ENCODE measurements around the gene IFT43. TPM values are rescaled to one million over a fixed set of nuclear protein-coding genes. Genes with fewer than 3 reads are reported as not detected.

IFT43 gene
- total and polyA plus RNA-seq, 9 of the 15 experiments (the other 6 are each of a cell fraction or from before 2014, with no cell fraction given), result 4.9 to 12.8 (median 8.0) TPM

DNA sequence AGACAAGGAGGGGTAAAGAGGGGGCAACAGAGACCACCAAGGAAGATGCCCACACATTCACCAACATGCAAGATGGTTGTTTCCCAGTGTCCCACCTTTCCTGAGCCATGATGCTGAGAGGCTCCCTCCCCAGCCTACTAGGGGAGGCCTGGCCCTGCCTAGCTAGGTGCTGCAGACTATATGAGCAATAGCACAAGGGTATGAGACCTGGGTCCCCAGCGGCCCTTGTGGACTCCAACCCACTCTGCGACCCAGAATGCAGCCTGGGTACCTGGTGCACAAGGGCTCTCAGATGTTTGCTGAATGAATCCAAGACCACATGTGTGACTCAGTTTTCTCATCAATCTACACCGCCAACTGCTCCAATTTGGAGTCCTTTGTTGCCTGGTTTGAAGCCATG lies 17.7 kb upstream of the IFT43 start (continued):
- TF ChIP-seq NR2F6 (CRISPR knock-in tag; IDR thresholded peaks at IDR 0.05) (no peak), SIN3A (IDR thresholded peaks at IDR 0.05; ENCODE audit: borderline replicate concordance in 2 of 2, control insufficient read depth in 1 of 2, low read depth in 2 of 2, low read length in 2 of 2) (no peak), ZZZ3 (IDR thresholded peaks at IDR 0.05) (no peak), ZNF174 (CRISPR knock-in tag; IDR thresholded peaks at IDR 0.05) (no peak), ZNF589 (CRISPR knock-in tag; IDR thresholded peaks at IDR 0.05; ENCODE audit: low read depth) (no peak), ZNF23 (CRISPR knock-in tag; IDR thresholded peaks at IDR 0.05) (no peak), CCAR2 (IDR thresholded peaks at IDR 0.05; ENCODE audit: low read depth, low read length) (no peak), MTF1 (CRISPR knock-in tag; IDR thresholded peaks at IDR 0.05; ENCODE audit: borderline replicate concordance) (no peak), CBX2 (IDR thresholded peaks at IDR 0.05; ENCODE audit: insufficient read depth, low read length, poor library complexity, severe bottlenecking) (no peak), ZNF431 (CRISPR knock-in tag; IDR thresholded peaks at IDR 0.05) (no peak)
- TF ChIP-seq, protein P1, sequence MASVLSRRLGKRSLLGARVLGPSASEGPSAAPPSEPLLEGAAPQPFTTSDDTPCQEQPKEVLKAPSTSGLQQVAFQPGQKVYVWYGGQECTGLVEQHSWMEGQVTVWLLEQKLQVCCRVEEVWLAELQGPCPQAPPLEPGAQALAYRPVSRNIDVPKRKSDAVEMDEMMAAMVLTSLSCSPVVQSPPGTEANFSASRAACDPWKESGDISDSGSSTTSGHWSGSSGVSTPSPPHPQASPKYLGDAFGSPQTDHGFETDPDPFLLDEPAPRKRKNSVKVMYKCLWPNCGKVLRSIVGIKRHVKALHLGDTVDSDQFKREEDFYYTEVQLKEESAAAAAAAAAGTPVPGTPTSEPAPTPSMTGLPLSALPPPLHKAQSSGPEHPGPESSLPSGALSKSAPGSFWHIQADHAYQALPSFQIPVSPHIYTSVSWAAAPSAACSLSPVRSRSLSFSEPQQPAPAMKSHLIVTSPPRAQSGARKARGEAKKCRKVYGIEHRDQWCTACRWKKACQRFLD (CRISPR knock-in tag; IDR thresholded peaks at IDR 0.05), result no peak

DNA sequence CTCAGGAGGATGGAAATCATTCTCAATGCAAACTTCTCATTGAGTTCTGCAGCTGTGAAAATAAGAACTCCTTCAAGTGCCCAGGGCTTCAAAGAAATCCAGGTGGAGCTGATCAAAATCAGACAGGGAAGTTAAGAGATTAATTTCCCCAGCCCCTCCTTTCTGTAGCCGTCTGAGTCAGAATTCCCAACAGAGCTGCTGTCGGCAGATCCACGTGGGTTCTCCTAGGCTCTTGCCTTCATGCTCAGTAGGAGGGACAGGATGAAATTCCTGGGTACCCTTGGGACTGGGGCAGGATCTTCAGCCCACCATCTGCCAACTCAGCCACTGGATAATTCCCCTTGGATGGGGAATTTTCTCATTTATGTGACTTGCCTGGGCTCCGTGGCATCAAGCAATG lies 17.1 kb upstream of the IFT43 start:
- Histone ChIP-seq H3K36me3 (ENCODE audit: control insufficient read depth, insufficient read depth, low read length) (no peaks in the 10 kb centered on the region), H4K20me1 (replicated peaks; ENCODE audit: control insufficient read depth, insufficient read depth, low read length) (no peaks in the 10 kb centered on the region), H3K79me2 (ENCODE audit: control insufficient read depth, insufficient read depth, low read length) (no peaks in the 10 kb centered on the region), H3K9ac (ENCODE audit: insufficient read depth in 1 of 2, low read depth in 2 of 2, low read length in 2 of 2) (no peak overlapping the region), H3K27ac (ENCODE audit: extremely low read depth, low read depth, low read length) (no peak overlapping the region), H3K27me3 (ENCODE audit: control insufficient read depth in 2 of 2, insufficient read depth in 2 of 2, low read length in 2 of 2) (no peaks in the 10 kb centered on the region), H3K9me3 (replicated peaks; ENCODE audit: control insufficient read depth, insufficient read depth, low read depth, low read length) (no peaks in the 10 kb centered on the region), H3K4me2 (ENCODE audit: insufficient read depth, low read length) (no peak overlapping the region), H2AFZ (ENCODE audit: low read depth, low read length) (no peak overlapping the region), H3K9me1 (ENCODE audit: control insufficient read depth, insufficient read depth, low read length) (no peaks in the 10 kb centered on the region), H3K4me1 (replicated peaks in 1 of 2; ENCODE audit: control insufficient read depth in 2 of 2, insufficient read depth in 2 of 2, low read length in 2 of 2) (no peaks in the 10 kb centered on the region), H3K4me3 (no peak overlapping the region)
- ATAC-seq, result no peak
- 24% methylated on average over 4 of the region's 4 CpGs for WGBS (ENCODE audit: insufficient coverage, low coverage, missing lambda C conversion rate)
- BruUV-seq (replicated peaks), result no TSS peak
- intact Hi-C loops (cut with micrococcal nuclease) (no loop called here), in situ Hi-C loops (cut with MboI) (no loop called here)
- POLR2A ChIA-PET, result interaction anchor here (1.3 kb wide), 1 partner anchor 11 kb away, joined by 4 read pairs; no protein-coding TSS in a partner anchor
- no peak for FAIRE-seq
- CTCF ChIA-PET (ENCODE audit: low intra/inter-chr PET ratio), result no interaction called here
- no peak for DNase-seq (ENCODE audit: extremely low read depth in 1 of 4, low spot score in 3 of 4)
- TF ChIP-seq, protein P2, sequence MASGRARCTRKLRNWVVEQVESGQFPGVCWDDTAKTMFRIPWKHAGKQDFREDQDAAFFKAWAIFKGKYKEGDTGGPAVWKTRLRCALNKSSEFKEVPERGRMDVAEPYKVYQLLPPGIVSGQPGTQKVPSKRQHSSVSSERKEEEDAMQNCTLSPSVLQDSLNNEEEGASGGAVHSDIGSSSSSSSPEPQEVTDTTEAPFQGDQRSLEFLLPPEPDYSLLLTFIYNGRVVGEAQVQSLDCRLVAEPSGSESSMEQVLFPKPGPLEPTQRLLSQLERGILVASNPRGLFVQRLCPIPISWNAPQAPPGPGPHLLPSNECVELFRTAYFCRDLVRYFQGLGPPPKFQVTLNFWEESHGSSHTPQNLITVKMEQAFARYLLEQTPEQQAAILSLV (tag; IDR thresholded peaks at IDR 0.05), result no peak
- TF ChIP-seq, protein P3, sequence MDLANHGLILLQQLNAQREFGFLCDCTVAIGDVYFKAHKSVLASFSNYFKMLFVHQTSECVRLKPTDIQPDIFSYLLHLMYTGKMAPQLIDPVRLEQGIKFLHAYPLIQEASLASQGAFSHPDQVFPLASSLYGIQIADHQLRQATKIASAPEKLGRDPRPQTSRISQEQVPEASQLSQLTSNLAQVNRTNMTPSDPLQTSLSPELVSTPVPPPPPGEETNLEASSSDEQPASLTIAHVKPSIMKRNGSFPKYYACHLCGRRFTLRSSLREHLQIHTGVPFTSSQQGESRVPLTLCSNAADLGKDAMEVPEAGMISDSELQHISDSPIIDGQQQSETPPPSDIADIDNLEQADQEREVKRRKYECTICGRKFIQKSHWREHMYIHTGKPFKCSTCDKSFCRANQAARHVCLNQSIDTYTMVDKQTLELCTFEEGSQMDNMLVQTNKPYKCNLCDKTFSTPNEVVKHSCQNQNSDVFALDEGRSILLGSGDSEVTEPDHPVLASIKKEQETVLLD (IDR thresholded peaks at IDR 0.05), result no peak
- TF ChIP-seq MAFK (IDR thresholded peaks at IDR 0.05; ENCODE audit: low read length) (no peak), PHF8 (IDR thresholded peaks at IDR 0.05; ENCODE audit: borderline replicate concordance, low read length) (no peak), ZNF354B (CRISPR knock-in tag; IDR thresholded peaks at IDR 0.05) (no peak)
- TF ChIP-seq, protein P1 (CRISPR knock-in tag; IDR thresholded peaks at IDR 0.05), result no peak
- TF ChIP-seq, protein P4, sequence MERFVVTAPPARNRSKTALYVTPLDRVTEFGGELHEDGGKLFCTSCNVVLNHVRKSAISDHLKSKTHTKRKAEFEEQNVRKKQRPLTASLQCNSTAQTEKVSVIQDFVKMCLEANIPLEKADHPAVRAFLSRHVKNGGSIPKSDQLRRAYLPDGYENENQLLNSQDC (CRISPR knock-in tag; IDR thresholded peaks at IDR 0.05), result no peak

Measured in K562 (cell line).